DMS53 treated with DMSO at 0.1 percent for 48 hours (cell line): Measurements from ENCODE around the gene PIH1D1.

Source experiments
- DNase-seq: peaks from one replicate; lab custom pipeline; 2025; ENCODE audit not compliant: unreplicated experiment; lab: John Stamatoyannopoulos, UW

PIH1D1 gene

DNA sequence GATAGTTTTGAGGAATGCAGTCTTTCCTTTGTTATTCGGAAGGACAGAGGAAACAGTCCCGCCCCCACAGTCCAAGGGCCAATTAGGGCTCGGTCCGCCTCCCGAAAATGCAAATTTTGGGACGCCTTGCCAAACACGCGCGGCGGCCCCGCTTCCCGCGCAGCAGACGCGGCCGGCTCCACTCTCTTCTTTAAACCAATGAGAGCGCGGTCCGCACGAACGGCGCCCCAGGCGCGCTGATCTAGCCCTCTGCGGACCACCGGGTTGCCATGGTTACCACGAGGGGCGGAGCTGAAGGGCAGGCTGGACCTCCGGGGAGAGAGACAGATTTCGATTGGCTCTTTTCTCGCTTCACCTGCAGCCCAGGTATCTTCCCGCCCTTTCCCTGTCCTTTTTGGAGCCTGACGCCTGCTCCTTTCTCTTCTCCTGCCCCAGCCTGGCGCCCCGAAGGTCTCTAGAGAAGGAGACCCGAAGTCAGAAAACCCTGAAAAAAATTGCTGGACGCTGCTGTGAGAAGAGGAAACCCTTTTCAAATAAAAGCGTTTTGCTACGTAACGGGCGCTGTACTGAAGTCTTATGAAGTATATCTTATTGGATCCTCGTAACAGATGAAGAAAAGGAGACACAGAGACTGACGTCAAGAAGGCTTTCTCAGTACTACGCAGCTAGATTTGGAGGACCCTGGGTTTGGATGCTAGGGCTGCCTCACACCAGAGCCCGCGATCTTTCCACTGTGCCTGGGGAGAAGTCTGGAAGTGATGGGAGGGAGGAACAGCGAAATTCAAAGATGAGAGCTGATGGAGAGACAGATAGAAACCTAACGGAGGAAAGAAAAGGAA is 30.4 kb downstream of the PIH1D1 start:
- no peak for DNase-seq

DNA sequence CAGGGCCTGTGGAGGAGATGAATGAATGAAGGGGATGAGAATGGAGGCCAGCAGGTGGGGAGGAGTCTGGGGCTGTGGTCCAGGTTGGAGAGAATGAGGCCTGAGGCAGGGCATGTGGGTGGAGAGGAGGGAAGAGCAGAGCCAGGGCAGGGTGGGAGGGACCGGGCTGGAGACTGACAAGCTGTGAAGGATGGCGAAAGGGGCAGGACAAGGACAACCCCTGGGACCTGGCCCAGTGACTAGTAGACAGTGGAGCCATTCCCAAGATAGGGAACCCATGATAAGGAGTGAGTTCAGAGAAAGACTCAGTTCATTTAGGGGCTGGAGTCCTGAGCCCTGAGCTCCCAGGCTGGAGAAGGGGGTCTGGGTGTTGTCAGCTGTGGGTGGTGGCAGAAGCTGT is 31.4 kb downstream of the PIH1D1 start:
- no peak for DNase-seq

DNA sequence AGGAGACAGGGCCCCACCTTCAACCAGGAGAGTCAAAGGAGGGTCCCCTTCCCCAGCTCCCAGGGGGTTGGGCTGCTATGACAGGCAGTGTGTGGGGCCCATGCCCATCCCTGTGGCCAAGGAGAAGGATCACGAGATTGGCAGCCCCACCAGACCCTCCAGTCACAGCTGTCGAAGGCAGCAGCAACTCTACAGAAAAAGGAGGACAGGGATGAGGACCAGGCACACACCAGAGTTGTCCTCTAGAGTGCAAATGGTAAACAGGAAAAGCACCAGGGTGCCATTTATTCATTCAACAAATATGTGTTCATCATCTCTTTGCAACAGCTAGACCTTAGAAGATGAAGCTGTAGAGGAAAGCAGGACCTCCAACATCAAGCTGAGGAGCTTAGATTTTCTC is 32.4 kb downstream of the PIH1D1 start:
- no peak for DNase-seq

DNA sequence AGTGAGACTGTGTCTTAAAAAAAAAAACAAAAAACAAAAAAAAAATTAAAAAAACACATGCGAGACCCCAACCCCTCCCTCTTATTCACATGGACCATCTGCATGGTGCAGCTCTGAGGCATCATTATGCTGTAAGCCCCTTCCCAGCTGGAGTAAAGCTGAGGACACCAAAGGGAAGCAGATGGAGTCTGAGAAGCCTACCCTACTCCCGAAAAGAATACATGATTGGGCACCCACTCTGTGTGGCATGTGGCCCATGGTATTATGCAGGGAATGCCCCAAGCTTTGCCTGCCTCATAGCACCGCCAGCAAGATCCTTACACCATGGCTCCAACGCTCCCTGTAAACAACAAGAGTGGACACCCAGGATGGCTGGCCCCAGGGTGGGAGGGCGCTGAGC is 33.1 kb downstream of the PIH1D1 start:
- no peak for DNase-seq

DNA sequence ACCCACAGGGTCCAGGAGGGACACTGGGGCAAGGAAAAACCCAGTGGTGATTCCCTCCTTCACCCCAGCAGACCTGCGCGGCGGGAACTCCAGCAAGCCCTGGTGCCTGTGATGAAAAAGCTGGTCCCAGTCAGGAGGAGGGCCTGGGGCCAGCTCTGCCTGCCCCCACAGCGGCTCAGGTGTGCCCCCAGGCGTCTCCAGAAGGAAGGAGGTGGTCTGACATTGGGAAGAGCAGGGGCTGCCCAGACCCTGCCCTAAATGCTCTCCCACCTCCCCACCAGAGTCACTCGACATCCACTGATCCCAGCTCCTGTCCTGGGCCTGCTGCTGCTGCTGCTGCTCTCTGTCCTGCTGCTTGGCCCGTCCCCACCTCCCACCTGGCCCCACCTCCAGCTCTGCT is 34.5 kb downstream of the PIH1D1 start:
- DNase-seq = no peak

DNA sequence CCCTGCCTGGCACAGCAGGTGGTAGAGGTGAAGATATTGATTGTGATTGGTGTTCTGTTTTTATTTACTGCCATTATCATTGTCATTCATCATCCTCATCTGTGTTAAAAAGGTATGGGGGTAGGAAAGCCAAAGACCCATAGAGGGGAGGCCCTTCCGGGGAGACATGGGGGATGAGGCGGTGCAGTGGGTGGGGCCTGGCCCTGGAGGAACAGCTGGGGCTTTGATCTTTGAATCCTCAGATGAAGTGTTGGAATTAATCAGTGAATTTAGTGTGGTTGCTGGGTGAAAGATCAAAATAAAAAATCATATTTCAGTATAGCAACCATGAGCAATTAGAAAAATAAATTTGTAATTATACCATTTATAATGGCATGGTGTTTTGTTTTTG is 35.8 kb downstream of the PIH1D1 start:
- no peak for DNase-seq

DNA sequence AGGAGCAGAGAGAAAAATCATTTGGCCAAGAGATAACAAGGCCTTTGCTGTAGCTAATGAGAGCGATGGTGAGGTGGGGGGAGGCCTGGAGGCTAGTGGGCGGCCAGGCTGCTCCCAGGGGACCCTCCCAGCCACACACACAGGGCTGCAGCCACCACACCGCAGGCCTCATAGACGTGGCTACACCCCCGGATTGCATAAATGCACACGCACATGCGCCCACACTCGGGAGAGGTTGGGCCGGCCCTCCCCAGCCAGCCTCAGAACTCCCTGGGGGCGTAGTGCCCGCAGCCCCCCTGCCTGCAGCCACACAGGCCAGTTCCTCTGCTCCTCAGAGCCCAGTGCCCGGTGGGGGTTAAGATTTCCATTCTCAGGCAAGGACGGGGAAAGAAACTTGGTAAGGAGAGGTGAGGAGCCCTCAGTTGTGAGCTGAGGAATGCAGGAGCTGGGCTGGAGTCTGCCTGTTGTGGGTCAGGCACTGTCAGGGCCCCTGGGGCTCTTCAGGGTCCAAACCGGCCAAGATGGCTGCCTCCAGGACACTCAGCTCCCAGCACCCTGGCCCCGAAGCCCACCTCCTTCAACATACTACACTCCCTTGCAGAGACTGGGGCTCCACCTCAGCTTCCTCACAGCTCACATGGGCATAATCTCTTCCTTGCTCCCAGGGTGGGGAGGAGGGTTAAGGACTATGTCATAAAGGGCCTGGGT is 36.4 kb downstream of the PIH1D1 start:
- DNase-seq = no peak

DNA sequence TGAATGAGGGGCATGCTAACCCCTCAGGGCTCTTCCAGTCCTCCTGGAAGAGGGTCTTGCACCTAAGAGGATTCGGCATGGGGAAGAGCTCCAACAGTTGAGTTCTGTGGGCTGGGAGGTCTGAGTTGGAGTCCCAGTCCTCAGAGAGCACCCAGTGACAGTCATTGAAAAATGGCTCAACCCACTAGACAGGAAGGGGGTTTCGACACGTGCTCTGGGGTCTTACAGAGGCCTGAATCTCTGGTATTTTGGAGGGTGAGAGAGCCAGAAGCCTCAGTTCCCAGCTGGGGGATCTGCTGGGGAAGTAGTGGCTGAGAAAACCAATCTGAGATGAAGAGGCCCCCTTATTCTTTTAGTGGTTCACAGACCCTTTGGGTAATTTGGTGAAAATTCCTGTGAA is 37.4 kb downstream of the PIH1D1 start:
- DNase-seq = no peak

DNA sequence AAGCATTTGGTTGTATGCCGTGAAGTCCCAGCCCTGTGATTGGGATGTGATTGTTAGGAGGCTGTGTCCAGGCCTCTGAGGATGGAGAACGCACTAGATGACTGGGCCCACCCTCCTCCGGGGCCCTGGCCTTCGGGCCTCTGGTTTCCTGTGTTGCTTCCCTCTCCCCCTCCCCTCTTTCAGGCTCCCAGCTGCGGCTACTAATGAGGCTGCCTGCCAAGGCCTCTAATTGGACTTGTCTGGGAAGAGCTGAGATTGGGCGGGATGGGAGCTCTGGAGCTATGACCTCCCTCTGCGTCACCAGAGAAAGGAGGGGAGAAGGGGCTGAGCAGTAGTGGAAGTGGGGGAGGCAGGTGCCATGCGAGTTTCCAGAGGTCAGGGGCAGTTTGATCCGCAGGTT is 38.3 kb downstream of the PIH1D1 start:
- DNase-seq = no peak

DNA sequence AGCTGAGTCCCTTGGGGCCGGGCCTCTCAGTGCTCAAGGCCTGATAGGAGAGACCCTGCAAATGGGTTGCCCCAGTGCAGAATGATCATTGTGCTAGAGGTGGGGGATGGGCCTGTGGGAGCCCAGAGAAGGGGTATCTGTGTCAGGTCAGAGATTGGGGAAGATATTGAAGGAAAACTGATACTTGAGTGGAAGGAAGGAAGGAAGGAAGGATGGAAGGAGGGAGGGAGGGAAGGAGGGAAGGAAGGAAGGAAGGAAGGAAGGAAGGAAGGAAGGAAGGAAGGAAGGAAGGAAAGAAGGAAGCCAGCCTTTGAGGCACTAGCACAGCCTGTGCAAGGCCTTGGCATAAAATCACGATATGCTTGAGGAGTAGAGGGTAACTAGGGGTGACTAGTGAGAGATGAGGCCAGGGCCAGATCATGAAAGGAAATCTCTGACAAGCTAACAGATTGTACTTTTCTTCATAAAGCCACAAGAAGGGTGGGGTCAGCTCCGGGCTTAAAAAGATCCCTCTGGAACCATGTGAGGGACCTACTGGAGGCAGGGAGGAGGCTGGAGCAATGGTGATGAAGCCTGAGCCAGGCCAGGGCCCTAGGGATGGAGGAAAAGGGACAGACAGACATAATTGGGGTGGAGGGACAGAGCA is 39.8 kb downstream of the PIH1D1 start:
- DNase-seq = no peak

DNA sequence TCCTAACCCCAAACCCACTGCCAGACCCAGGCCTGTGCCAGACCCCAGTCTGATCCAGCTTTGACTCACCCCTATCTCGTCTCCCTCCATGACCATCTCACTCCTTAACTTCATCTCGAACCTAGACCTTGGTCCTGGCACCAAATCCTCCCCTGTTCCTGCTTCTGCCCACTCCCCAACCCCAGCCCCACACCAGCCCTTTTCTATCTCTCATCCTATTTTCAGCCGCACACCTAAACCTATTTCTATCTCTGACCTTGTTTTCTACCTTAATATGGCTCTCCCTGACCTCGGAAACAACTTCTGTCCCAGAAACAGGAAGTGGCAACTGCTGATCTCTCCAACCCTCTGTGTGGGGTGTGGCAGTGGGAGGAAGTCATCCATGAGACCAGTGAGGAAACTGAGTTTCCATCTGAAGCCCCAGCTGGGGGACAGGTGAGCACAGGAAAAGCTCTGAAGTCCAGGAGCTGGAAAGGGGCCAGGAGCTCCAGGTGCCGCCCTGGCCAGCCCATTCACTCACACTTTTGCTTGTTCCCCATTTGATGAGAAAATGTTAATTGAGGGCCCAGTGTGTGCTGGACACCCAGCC is 42.1 kb downstream of the PIH1D1 start:
- DNase-seq = no peak

DNA sequence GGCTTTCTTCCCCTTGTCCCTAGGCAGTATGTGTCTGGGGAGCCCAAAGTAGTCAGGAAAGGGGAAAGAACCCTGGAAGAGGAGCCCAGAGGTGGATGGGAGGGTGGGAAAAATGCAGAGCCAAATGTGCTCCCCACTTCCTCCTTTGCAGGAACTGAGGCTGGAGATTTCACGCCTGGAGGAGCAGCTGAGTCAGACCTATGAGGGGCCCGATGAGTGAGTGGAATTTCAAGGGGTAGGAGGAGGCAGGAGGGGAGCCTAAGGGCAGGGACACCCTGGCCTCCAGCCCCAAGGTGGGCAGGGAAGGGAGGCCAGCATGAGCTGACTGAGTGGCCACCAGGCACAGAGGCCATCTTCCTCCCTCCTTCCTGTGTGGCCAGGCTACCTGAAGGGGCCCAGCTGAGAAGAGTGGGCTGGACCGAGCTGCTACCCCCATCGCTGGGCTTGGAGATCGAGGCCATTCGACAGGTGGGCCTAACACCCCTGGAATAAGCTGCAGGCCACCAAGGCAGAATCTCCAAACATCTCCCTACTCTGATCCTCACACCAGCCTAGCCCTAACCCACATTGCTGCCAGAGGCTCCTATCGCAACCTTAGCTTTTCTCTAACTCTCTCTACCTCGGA is 42.7 kb downstream of the PIH1D1 start:
- no peak for DNase-seq

DNA sequence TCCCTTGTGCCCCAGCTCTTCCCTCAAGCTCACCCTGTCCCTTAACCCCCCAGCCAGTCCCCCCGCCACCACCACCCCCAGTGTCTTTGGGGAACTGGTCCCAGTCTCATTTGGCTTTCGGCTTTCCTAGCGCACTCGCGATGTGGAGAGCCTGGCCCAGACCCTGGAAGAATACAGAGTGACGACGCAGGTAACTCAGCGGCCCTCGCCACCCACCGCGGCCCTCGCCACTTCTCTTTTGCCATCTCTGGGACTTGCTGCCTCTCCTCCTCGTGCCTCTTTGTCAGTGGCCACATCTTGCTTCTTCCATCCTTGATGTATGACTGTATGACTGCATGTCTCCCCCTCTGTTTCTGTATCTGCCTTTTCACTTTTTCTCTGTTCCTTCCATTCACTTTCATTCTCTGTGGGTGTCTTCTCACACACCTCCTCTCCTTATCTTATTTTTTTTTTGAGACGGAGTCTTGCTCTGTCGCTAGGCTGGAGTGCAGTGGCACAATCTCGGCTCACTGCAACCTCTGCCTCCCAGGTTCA is 44.1 kb downstream of the PIH1D1 start:
- DNase-seq = no peak

DNA sequence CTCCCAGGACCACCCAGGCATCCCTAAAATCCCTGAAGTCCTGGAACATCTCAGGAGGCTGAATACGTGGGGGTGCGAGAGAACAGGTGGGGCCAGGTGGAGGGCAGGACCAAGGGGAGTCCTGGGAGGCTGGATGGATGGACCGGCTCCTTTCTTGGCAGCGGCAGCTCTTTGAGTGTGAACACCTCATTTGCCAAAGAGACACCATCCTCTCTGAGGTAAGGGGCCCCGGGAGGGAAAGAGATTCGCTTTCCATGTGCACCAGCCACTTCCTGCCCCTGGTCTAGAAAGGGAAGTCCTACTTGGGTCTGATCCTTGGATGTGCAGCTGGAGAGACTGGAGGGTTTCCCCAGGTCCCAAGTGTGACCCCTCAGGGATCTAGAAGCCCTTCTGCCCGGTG is 44.5 kb downstream of the PIH1D1 start:
- DNase-seq = no peak

DNA sequence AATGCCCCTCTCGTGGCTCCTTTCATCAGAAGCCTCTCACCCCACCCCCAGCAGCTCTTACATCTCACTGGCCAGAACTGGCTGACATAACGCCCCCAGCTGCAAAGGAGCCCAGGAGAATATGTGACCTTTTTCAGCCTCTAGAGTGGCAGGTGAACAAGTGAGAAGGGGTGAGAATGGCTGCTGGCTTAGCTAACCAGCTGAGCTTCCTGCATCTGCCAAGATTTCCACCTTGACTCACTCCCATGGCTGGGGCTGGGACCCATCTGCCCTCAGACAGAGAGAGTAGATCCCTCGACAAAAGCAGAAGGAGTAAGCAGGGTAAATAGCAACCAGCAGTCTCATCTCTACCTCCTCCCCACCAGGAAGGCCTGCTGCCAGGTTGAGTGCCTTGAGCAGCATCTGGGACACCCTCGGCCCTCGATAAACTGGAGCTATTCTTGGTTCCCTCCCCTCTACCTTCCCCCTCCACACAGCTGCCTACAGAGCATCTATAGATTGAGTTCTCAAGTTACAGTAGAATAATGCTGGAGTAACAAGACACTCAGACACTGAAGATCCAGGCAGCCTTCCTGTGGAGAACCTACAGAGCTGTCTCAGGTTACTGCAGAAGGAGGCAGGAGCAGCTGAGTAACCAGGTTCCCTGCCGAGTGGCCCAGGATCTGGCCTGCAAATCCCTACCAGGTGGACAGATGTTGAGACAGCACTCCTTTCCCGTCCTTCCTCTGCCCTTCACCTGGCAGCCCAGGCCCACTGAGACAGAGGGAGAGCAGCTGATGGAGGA is 48.0 kb downstream of the PIH1D1 start:
- peak; percentile 60 for DNase-seq

DNA sequence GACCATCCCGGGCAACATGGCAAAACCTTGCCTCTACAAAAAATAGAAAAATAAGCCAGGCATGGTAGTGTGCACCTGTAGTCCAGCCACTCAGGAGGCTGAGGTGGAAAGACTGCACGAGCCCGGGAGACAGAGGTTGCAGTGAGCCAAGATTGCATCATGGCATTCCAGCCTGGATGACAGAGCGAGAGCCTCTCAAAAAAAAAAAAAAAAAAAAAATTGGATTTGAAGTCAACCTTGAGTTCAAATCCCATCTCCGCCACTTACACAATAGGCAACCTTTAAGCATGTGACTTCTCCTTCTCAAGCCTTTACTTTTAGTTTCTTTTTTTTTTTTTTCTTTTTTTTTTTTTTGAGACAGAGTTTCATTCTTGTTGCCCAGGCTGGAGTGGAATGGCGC is 51.6 kb downstream of the PIH1D1 start:
- no peak for DNase-seq

DNA sequence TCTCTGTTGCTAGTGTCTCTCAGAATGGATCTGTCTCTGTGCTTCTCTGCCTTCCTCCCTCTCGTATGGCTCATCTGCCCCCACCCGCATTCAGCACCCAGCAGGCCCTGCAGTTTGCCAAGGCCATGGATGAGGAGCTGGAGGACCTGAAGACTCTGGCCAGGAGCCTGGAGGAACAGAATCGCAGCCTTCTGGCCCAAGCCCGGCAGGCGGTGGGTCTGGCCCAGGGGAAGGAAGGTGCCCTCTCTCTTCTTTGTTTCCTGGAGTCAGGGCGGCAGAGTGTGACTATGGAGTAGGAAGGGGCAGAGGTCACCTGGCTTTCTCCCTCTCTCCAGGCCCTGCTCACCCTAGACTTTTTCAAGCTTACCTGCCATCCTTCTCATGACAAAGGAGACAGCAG is 52.7 kb downstream of the PIH1D1 start:
- no peak for DNase-seq

DNA sequence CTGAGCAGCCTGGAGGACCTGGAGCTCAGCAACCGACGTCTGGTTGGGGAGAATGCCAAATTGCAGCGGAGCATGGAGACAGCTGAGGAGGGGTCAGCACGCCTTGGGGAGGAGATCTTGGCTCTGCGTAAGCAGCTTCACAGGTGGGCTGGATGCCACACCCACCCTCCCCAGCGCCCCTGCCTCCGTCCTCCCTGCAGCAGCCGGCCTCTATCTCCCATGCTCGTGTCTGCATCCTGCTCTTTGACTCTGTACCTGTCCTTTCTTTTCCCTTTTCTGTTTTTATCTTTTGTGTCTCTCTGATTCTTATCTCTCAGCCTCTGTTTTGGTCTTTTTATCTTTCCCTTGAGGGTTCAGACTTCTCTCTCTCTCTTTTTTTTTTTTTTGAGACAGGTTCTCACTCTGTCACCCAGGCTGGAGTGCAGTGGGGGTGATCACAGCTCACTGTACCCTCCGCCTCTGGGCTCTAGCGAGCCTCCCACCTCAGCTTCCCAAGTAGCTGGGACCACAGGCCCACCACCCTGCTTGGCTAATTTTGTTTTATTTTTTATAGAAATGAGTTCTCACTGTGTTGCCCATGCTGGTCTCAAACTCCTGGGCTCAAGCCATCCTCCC is 53.5 kb downstream of the PIH1D1 start:
- no peak for DNase-seq

DNA sequence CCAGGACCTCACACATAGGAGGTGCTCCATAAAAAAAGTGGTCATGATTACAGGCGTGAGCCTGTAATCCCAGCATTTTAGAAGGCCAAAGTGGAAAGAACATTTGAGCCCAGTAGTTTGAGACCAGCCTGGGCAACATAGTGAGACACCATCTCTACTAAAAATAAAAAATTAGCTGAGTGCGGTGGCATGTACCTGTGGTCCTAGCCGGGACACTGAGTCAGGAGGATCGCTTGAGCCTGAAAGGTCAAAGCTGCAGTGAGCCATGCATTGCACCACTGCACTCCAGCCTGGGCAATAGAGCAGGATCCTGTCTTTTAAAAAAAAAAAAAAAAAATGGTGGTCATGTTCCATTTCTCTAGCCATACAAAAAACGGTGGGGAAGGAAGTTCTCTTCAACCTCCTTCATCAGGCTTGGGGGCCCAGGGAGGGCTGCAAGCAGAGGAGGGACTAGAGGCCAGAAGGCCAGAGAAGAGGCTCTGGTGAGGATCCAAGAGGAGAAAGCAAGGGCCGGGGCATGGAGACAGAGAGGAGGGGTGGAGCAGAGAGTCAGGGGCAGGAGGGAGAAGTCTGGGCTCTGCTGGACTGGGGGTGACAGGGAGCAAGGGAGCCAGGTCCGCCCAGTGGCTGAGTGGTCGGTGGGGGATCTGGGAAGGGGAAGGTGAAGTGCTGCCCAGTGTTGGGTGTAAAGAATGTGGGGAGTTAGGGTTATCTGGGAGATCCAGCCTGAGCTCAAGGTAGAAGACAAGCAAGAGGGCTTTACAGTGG is 54.7 kb downstream of the PIH1D1 start:
- DNase-seq = no peak
